Spleen (tissue), 7 donors: Measurements from ENCODE around the gene MEIS3.

Source experiments
- CTCF ChIP-seq, 11 experiments: fragments of 200-600 bp in 7 of 11; fragments of 450-650 bp in 4 of 11; sonication (generic) in 4 of 11; IDR thresholded peaks in 8 of 11; conservative IDR thresholded peaks in 3 of 11; 1 replicate in 7 of 11; 2 replicates in 4 of 11; pipeline versions ENCODE4 v1.4.0 to v1.8.0; 2016 to 2021; ENCODE audit warnings: antibody characterized with exemption in 11 of 11, inconsistent platforms in 4 of 11, mild to moderate bottlenecking in 1 of 11
- POLR2A ChIP-seq, 3 donors: fragments of 450-650 bp; IDR thresholded peaks; one replicate each; pipeline ENCODE4 v1.5.1; 2017; ENCODE audit warnings: antibody characterized with exemption in 3 of 3, mild to moderate bottlenecking in 1 of 3
- POLR2AphosphoS5 ChIP-seq, 3 donors: sonication (generic); formaldehyde crosslinking; IDR thresholded peaks; one replicate each; pipeline ENCODE4 v1.5.1; 2017; ENCODE audit warnings: antibody characterized with exemption in 3 of 3
- donor health status: DM: no; HTN: no; CAD: no; lungs with moderate emphysema.
- donor health status: DM: no; HTN: no; CAD: no.
- donor health status: DM: no; HTN: no; CAD: no.

DNA sequence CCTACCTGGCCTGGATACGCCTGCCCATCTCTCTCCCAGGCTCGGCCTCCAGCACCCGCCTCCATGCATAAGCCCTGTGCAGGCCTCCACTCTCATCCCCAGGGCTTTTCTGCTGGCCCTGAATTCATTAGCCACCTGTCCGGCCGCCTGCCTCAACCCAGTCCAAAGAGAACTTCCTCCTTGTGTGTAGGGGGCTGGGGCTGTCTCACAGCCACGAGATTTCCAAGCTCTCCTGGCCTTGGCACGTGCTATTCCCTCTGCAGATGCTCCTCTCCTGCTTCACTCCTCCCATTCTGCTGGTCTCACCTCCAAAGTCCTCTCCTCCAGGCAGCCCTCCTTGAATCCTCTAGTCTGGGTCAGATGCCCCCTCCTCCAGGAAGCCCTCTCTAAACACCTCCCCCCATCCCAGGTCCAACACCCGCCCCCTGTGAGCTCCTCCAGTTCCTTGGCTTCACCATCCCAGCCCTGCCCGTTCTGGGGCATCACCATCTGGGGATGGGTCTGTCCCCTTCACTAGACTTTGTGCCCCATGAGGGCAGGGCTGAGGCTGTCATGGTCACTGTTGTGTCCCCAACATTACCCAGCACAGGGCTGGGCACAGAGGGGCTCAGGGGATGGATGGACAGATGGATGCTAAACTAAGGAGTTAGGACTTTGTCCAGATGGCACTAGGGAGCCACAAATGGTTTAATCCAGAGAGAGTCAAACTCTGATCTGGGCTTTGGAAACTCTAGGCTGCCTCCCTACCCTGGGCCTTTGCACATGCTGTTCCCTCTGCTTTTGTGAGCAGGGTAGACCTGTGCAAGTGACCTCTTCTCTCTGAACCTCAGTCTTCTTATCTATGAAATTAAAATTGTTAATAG lies 14.8 kb downstream of the MEIS3 start:
- no peak for TF ChIP-seq CTCF (IDR thresholded peaks at IDR 0.05 in 8 of 11, conservative IDR thresholded peaks at IDR 0.05 in 3 of 11)
- TF ChIP-seq POLR2A (IDR thresholded peaks at IDR 0.05) = no peak
- no peak for TF ChIP-seq POLR2AphosphoS5 (IDR thresholded peaks at IDR 0.05)
